ENCODE results near the gene OR5D14.

DNA sequence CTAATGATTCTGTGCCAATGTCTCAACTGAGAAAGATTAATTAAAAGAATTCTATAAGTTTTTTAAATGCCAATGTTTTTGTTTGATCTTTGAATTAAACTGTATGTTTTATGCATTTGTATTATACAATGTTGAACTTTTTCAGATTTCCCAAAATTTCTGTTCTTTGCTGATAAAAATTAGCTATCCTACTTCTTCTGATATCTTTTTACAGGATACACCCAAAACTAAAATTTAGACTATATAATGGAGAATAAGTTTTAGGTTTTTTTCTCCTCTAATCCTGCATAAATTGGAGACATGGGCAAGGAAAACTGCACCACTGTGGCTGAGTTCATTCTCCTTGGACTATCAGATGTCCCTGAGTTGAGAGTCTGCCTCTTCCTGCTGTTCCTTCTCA is 31.6 kb downstream of the OR5D14 start, which contains the start of gene OR5L2:
- TF ChIP-seq, protein P1, sequence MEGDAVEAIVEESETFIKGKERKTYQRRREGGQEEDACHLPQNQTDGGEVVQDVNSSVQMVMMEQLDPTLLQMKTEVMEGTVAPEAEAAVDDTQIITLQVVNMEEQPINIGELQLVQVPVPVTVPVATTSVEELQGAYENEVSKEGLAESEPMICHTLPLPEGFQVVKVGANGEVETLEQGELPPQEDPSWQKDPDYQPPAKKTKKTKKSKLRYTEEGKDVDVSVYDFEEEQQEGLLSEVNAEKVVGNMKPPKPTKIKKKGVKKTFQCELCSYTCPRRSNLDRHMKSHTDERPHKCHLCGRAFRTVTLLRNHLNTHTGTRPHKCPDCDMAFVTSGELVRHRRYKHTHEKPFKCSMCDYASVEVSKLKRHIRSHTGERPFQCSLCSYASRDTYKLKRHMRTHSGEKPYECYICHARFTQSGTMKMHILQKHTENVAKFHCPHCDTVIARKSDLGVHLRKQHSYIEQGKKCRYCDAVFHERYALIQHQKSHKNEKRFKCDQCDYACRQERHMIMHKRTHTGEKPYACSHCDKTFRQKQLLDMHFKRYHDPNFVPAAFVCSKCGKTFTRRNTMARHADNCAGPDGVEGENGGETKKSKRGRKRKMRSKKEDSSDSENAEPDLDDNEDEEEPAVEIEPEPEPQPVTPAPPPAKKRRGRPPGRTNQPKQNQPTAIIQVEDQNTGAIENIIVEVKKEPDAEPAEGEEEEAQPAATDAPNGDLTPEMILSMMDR (IDR thresholded peaks at IDR 0.05), result no peak
- TF ChIP-seq POLR2A (IDR thresholded peaks at IDR 0.05), result no peak
- no peak for TF ChIP-seq POLR2AphosphoS5 (IDR thresholded peaks at IDR 0.05)

Measured in prostate gland (tissue), 2 donors.